ENCODE results near the gene CREB1. TPM values are rescaled to one million over a fixed set of nuclear protein-coding genes. Genes with fewer than 3 reads are reported as not detected.

The CREB1 gene
- total RNA-seq, 1 donor from 2014 or later = 54.5 TPM

DNA sequence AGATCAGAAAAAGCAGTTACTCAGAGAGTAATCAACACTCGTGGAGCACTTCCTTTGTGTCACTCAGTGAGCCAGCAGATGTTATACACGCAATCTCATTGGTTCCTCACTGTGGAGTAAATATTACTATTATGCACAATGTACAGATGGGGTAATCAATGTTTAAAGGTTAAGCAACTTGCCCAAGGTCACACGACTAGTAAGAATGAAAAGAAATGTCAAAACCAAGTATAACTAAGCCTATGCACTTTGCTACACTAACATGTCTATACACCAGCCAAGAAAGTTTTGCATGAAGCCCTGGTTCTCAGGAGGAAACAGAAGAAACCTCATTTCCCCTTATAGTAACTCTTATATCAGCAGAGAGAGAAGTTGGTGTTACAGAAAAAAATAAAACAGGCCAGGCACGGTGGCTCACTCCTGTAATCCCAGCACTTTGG lies 90.0 kb downstream of the CREB1 start:
- Histone ChIP-seq H3K27me3 (ENCODE audit: control insufficient read depth, insufficient read depth, low read length) (no peaks in the 10 kb centered on the region), H3K4me3 (ENCODE audit: low read depth, low read length) (no peak overlapping the region), H3K36me3 (ENCODE audit: control insufficient read depth, insufficient read depth, low read length) (no peaks in the 10 kb centered on the region)
- DNase-seq (ENCODE audit: low read depth) = no peak
- TF ChIP-seq, protein P1, sequence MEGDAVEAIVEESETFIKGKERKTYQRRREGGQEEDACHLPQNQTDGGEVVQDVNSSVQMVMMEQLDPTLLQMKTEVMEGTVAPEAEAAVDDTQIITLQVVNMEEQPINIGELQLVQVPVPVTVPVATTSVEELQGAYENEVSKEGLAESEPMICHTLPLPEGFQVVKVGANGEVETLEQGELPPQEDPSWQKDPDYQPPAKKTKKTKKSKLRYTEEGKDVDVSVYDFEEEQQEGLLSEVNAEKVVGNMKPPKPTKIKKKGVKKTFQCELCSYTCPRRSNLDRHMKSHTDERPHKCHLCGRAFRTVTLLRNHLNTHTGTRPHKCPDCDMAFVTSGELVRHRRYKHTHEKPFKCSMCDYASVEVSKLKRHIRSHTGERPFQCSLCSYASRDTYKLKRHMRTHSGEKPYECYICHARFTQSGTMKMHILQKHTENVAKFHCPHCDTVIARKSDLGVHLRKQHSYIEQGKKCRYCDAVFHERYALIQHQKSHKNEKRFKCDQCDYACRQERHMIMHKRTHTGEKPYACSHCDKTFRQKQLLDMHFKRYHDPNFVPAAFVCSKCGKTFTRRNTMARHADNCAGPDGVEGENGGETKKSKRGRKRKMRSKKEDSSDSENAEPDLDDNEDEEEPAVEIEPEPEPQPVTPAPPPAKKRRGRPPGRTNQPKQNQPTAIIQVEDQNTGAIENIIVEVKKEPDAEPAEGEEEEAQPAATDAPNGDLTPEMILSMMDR (IDR thresholded peaks at IDR 0.05; ENCODE audit: insufficient read depth, low read length, poor library complexity, severe bottlenecking) = no peak

DNA sequence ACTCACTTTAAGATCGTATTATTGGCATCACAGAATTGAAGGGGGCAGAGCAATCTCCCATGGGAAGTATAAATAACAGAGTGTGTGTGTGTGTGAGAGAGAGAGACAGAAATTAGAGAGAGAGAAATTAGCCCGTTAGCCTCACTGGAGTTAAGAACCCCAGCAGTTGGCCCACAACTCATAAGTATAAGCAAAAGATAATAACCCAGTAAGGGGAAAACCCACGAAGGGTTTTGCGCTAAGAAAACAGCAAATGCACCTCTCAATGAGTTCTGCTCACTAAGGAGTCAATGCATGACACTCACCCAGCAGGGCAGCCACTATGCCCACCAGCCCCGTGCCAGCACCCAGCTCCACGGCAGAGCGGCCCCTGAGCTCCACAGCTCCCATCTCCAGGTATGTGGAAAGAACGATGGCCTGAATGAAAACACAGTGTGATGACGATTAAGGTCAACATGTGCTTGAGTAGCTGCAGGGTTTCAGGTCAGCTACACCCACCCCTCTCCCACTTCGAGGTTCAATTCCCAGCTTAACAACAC lies 91.8 kb downstream of the CREB1 start:
- no peaks in the 10 kb centered on the region for H3K36me3 ChIP-seq (ENCODE audit: control insufficient read depth, insufficient read depth, low read length)
- TF ChIP-seq, protein P1 (IDR thresholded peaks at IDR 0.05; ENCODE audit: insufficient read depth, low read length, poor library complexity, severe bottlenecking) = no peak

DNA sequence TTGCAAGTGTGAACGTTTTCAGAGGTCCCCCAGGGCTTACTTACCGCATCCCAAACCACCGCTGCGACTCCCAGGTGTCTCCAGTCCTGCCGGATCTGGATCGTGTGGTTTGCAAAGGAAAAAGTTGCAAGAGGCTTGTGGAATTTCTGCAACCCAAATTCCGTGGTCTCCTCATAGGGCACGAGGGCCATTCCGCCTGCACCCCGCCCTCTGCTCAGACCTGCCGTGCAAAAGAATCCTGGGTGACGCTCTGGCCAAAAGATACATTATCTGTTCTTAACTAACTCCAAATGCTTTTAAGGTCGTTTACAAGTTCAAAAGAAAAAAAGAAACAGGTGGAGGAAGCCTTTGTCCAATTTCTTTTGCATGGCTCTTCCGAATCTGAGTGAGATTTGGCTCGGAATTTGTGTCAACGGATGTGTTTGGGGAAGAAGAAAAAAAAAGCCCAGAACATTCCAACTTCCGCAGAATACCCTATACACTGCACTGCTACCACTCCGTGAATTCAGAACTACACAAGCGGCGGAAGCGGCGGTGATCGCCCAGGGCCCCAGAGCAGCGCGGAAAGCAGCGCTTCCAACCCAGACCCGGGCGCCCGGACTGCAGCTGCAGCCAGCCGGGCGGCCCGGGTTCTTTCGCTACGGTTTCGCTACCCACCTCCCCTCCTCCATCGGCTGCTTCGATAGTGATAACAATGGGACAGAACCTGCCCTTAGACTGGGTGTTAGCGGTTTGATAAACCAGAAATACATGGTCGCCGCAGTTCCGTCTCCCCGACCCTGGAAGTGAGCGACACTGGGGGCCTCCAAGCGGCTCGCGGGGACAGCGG lies 94.6 kb downstream of the CREB1 start:
- TF ChIP-seq, protein P1 (IDR thresholded peaks at IDR 0.05; ENCODE audit: insufficient read depth, low read length, poor library complexity, severe bottlenecking) = no peak
- DNase-seq (ENCODE audit: low read depth) = no peak
- no peaks in the 10 kb centered on the region for H3K27me3 ChIP-seq (ENCODE audit: control insufficient read depth, insufficient read depth, low read length)
- peak overlapping the region; percentile 89 for H3K4me3 ChIP-seq (ENCODE audit: low read depth, low read length)
- H3K36me3 ChIP-seq (ENCODE audit: control insufficient read depth, insufficient read depth, low read length) = no peaks in the 10 kb centered on the region

More for the DNA sequence above, 91.8 kb downstream of the CREB1 start:
- H3K4me3 ChIP-seq (ENCODE audit: low read depth, low read length) = no peak overlapping the region
- H3K27me3 ChIP-seq (ENCODE audit: control insufficient read depth, insufficient read depth, low read length) = no peaks in the 10 kb centered on the region
- no peak for DNase-seq (ENCODE audit: low read depth)

DNA sequence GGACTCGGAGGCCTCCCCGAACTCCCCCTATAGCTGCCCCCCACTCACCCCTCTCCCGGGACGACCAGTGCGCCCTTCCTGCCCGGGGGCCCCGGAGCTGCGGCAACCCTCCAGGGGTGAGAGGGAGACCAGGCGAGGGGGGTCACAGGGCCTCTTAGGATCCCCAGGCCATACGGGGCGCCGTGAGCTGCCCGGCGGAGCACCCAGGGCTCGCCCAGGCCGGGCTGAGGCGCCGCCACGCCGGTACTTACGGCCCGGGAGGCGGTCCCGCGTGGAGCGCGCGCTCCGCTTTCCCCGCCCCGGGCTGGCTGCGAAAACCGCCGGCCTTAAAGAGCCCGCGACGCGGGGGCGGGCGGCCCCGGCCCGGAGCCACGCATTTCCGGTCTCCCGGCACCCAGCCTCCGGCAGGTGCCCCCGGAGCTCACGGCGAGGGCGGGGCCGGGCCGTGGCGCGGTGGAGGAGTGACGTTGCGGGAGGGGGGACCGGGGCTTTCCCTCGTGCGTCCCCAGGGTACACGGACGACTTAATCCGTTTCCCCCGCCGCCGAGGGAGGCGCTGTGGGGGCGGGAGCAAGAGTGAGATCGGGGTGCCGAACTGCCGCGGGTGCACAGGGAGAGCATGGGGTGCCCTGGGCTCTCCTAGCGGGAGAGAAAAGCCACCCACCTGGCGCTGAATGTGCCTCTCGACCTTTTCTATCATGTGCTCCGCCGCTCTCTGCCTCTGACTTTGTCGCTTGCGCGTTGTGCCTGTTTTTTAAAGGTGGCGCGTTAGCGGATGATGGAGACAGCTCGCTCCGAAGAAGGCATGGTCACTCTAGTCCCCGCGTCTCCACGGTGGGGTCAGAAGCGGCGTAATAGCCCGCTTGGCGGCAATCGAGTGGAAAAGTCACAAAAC lies 95.5 kb downstream of the CREB1 start, which contains the start of gene METTL21A:
Gene METTL21A (minus strand): TSS at position 381 of the 894 bp plus-strand sequence. CDS start 1,019 bp downstream, outside the sequence.
- H3K4me3 ChIP-seq (ENCODE audit: low read depth, low read length) = peak within 1 kb of the TSS; percentile 89

DNA sequence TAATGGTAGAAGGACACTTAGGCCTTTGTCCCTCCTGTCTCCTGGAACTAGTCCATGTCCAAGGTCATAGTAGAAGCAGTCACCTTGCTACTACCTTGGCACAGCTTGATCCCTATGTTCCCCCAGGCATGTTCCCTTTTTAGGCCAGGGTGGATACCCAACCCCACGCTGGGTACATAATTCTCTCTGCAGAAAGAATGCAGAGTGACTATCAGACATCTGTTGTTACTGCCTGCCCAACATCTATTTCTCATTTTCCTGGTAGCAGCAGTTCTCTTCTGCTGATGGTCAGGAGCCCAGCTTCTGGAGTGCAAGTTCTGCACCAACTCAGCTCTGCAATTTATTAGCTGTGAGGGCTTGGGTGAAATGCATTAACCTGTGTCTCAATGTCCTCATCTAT lies 99.8 kb downstream of the CREB1 start:
- Histone ChIP-seq H3K4me3 (ENCODE audit: low read depth, low read length) (no peak overlapping the region), H3K27me3 (ENCODE audit: control insufficient read depth, insufficient read depth, low read length) (no peaks in the 10 kb centered on the region), H3K36me3 (ENCODE audit: control insufficient read depth, insufficient read depth, low read length) (no peaks in the 10 kb centered on the region)
- TF ChIP-seq, protein P1 (IDR thresholded peaks at IDR 0.05; ENCODE audit: insufficient read depth, low read length, poor library complexity, severe bottlenecking) = no peak
- no peak for DNase-seq (ENCODE audit: low read depth)

More for the DNA sequence above, 95.5 kb downstream of the CREB1 start, which contains the start of gene METTL21A:
- TF ChIP-seq, protein P1 (IDR thresholded peaks at IDR 0.05; ENCODE audit: insufficient read depth, low read length, poor library complexity, severe bottlenecking) = peak; percentile 32
- Histone ChIP-seq H3K36me3 (ENCODE audit: control insufficient read depth, insufficient read depth, low read length) (no peaks in the 10 kb centered on the region), H3K27me3 (ENCODE audit: control insufficient read depth, insufficient read depth, low read length) (no peaks in the 10 kb centered on the region)
- DNase-seq (ENCODE audit: low read depth) = peak; percentile 55

All from kidney epithelial cell (primary cell).